HCT116 (cell line): Measurements from ENCODE around the gene NAPEPLD. TPM values are rescaled to one million over a fixed set of nuclear protein-coding genes. Genes with fewer than 3 reads are reported as not detected.
"Not testable (repeated sequence)": the region's sequence is repeated elsewhere in the genome, so short reads cannot be mapped to it uniquely, and the experiment has no call there.

Experiments
- ATAC-seq: fragments of 200-7000 bp; cut with Tn5 transposase; 2 replicates; pipeline ENCODE4 v1.9.1; 2020; ENCODE audit warnings: mild to moderate bottlenecking, moderate library complexity
- BruUV-seq: library from RNA; stranded (reverse); fragments of 400-500 nt; replicated peaks from 2 replicates; lab custom pipeline; 2021; lab: Mats Ljungman, UMichigan
- CTCF ChIA-PET: fragments of 300-600 bp; sonication (Branson Sonifier 250); formaldehyde crosslinking; loops from one replicate; lab custom pipeline; 2021; ENCODE audit warnings: antibody characterized with exemption; lab: Charles Lee
- POLR2A ChIA-PET: fragments of 300-600, 350-600 bp; sonication (Branson Sonifier 250); formaldehyde crosslinking; loops from one replicate; lab custom pipeline; 2021; ENCODE audit warnings: antibody characterized with exemption; lab: Charles Lee
- RAD21 ChIA-PET, 2 experiments: fragments of 300-600 bp; sonication (Branson Sonifier 250); formaldehyde crosslinking; loops; one replicate each; lab custom pipeline; 2023; ENCODE audit warnings: low total read pairs in 2 of 2; ENCODE audit not compliant: uncharacterized antibody in 2 of 2, unreplicated experiment in 2 of 2, low non-redundant PET in 1 of 2; lab: Charles Lee
- DNase-seq: peaks from one replicate; pipeline ENCODE4 v3.0.0-alpha.2; 2010; ENCODE audit warnings: low read depth, low spot score
- H2AFZ ChIP-seq: fragments of 200-600 bp; shearing (Covaris generic), sonication (generic); 2 replicates; pipeline ENCODE4 v1.6.1; 2017; ENCODE audit warnings: low read depth, mixed run types, mixed read lengths, antibody characterized with exemption, low read length; ENCODE audit not compliant: poor library complexity, severe bottlenecking
- H3K27ac ChIP-seq: 2 replicates; pipeline ENCODE4 v1.5.1; 2012; ENCODE audit warnings: low read depth, low read length
- H3K27me3 ChIP-seq: fragments of 200-600 bp; sonication (generic); 2 replicates; pipeline ENCODE4 v1.6.1; 2016; ENCODE audit warnings: mixed run types, low read length, mixed read lengths; ENCODE audit not compliant: insufficient read depth
- H3K36me3 ChIP-seq, 2 experiments: fragments of 200-500 bp in 1 of 2; fragments of 200-600 bp in 1 of 2; sonication (Bioruptor generic) in 1 of 2; sonication (generic) in 1 of 2; 2 replicates each; pipeline versions ENCODE4 v1.5.1 to v1.6.1; 2014 to 2016; ENCODE audit warnings: low read length in 2 of 2, inconsistent platforms in 1 of 2, mixed read lengths in 1 of 2, mixed run types in 1 of 2; ENCODE audit not compliant: insufficient read depth in 2 of 2, control insufficient read depth in 1 of 2
- H3K4me1 ChIP-seq, 2 experiments: fragments of 200-600 bp in 1 of 2; sonication (generic) in 1 of 2; 2 replicates each; pipeline versions ENCODE4 v1.5.1 to v1.6.1; 2012 to 2017; ENCODE audit warnings: low read length in 2 of 2, inconsistent platforms in 1 of 2, mild to moderate bottlenecking in 1 of 2, mixed read lengths in 1 of 2, mixed run types in 1 of 2, moderate library complexity in 1 of 2; ENCODE audit not compliant: insufficient read depth in 2 of 2, control insufficient read depth in 1 of 2
- H3K4me2 ChIP-seq: fragments of 200-600 bp; sonication (generic); 2 replicates; pipeline ENCODE4 v1.6.1; 2017; ENCODE audit warnings: mixed run types, low read length, mixed read lengths
- H3K4me3 ChIP-seq, 2 experiments: fragments of 200-600 bp in 1 of 2; sonication (generic) in 1 of 2; replicated peaks in 1 of 2; 2 replicates each; pipeline ENCODE4 v1.5.1; 2011 to 2016; ENCODE audit warnings: low read length in 2 of 2, control low read depth in 1 of 2, low read depth in 1 of 2, mild to moderate bottlenecking in 1 of 2, mixed read lengths in 1 of 2, mixed run types in 1 of 2
- H3K79me2 ChIP-seq: fragments of 200-600 bp; sonication (generic); 2 replicates; pipeline ENCODE4 v1.6.1; 2017; ENCODE audit warnings: mild to moderate bottlenecking, mixed run types, low read length, moderate library complexity, mixed read lengths; ENCODE audit not compliant: insufficient read depth
- H3K9ac ChIP-seq: fragments of 200-600 bp; sonication (generic); 2 replicates; pipeline ENCODE4 v1.6.1; 2016; ENCODE audit warnings: low read length, mixed read lengths
- H3K9me2 ChIP-seq: fragments of 200-600 bp; sonication (generic), shearing (Covaris generic); 2 replicates; pipeline ENCODE4 v1.6.1; 2017; ENCODE audit warnings: mixed run types, mild to moderate bottlenecking, moderate library complexity; ENCODE audit not compliant: insufficient read depth
- H3K9me3 ChIP-seq, 2 experiments: fragments of 200-500 bp in 1 of 2; fragments of 200-600 bp in 1 of 2; sonication (Bioruptor generic) in 1 of 2; sonication (generic) in 1 of 2; 2 replicates each; pipeline ENCODE4 v1.6.1; 2014 to 2017; ENCODE audit warnings: low read length in 2 of 2, mixed read lengths in 2 of 2, inconsistent platforms in 1 of 2, low read depth in 1 of 2, mild to moderate bottlenecking in 1 of 2, mixed run types in 1 of 2, moderate library complexity in 1 of 2; ENCODE audit not compliant: control insufficient read depth in 1 of 2, insufficient read depth in 1 of 2
- H4K20me1 ChIP-seq: fragments of 200-600 bp; sonication (generic), shearing (Covaris generic); 2 replicates; pipeline ENCODE4 v1.6.1; 2017; ENCODE audit warnings: mixed run types, mild to moderate bottlenecking, moderate library complexity; ENCODE audit not compliant: insufficient read depth
- EGR1 ChIP-seq: IDR thresholded peaks from 2 replicates; pipeline ENCODE4 v1.6.1; 2012; ENCODE audit warnings: low read depth
- EZH2phosphoT487 ChIP-seq: fragments of 200-600 bp; IDR thresholded peaks from 2 replicates; pipeline ENCODE4 v1.6.1; 2018; ENCODE audit warnings: antibody characterized with exemption, borderline replicate concordance
- TCF7L2 ChIP-seq: IDR thresholded peaks from 2 replicates; pipeline ENCODE4 v1.7.0; 2011; ENCODE audit warnings: borderline replicate concordance, inconsistent platforms; ENCODE audit not compliant: insufficient read depth, insufficient read length; ENCODE audit errors: extremely low read depth
- intact Hi-C: fragments of 100-400 bp; cut with micrococcal nuclease; formaldehyde crosslinking; loops from 2 replicates; pipeline ENCODE4 v1.10.0; 2022
- total RNA-seq: library from RNA; stranded (reverse); gene quantifications from one replicate; pipeline ENCODE4 v1.2.1, GENCODE V29; 2021; ENCODE audit not compliant: unreplicated experiment
- TF ChIP-seq, protein P1 (sequence below): IDR thresholded peaks from 2 replicates; pipeline ENCODE4 v1.6.1; 2012

NAPEPLD gene
- total RNA-seq, 1 experiment from 2014 or later: 9.7 TPM

DNA sequence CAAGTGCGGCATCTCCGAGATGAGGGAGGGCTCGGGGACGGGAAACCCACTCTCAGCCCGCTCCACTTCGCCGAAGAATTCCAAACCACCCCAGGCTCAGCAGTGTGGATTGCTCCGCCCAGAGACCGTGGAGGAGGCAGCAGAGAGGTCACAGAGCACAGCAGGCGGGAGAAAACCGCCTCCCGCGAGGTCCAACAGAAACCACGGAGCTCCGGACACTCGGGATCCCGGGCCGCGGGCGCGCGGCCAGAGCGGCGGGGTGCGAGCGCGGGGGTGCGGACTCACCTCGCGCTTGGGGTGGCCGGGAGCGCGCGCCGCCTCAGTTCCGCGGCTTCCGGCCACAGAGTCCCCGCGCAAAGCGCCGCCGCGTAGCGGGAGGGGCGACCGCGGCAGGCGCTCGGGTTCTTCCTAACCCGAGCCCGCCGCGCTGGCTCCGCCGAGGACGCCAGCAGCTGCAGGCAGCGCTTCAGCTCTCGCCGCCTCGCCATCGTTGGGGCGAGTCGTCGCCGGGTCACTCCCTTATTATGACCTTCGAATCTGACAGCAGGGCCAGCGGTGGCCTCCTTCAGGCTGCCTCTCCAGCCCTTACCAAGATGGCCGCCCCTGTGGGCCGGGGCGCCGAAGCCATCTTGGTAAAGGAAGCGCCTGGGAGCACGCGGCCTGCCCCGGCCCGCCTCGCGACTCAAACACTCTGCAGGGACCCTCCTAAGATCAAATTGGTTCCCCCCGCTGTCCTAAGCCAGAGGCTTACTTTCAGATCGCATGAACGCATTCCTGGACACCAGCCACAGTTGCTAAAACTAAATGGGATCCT, at the start of gene NAPEPLD (continued):
- TF ChIP-seq, protein P1, sequence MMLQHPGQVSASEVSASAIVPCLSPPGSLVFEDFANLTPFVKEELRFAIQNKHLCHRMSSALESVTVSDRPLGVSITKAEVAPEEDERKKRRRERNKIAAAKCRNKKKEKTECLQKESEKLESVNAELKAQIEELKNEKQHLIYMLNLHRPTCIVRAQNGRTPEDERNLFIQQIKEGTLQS: no peak
- TF ChIP-seq EGR1 (peak; percentile 75), TCF7L2 (peak; percentile 64), EZH2phosphoT487 (no peak)

DNA sequence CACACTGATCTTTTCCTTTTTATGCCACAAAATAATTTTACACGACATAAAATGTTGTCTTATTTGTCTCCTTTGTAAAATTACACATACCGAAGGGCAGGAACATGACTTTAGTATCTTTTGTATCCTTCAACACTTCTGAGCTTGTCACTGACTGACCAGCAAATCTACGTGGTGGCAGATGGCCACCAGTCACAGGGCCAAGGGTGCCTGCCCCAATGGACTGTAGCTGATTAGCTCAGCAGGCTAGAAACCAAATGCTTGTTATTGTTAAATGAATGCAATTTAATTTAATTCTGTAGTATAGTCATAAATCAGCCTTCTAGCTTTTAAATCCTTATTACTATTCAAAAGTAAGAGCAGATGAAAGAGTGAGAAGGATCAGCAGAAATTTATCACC, 49.2 kb upstream of the NAPEPLD start:
- CTCF ChIA-PET, POLR2A ChIA-PET, intact Hi-C loops: not testable (repeated sequence)

DNA sequence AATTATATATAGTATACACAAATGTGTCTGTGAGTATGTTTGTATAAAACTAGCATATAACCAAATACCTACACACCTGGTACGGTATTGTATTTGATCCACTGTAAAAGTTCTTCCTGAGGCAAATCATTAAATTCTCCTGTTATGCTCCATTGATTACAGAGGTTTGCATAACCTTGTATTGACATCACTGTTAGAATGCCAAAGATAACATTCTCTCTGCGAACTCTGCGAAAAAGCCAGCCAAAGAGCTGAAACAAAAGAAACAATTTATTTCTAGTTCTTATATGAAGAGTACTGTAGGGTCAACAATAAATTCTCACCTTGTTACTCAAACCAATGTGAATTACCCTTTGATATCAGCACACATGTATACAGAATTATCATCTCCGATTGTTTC, 46.5 kb upstream of the NAPEPLD start:
- BruUV-seq, CTCF ChIA-PET: not testable (repeated sequence)

More for the DNA sequence above, 49.2 kb upstream of the NAPEPLD start:
- H3K27me3 ChIP-seq, H3K27ac ChIP-seq, H3K4me3 ChIP-seq, DNase-seq, H3K79me2 ChIP-seq, RAD21 ChIA-PET, H2AFZ ChIP-seq, H3K9me3 ChIP-seq, H3K9me2 ChIP-seq, H3K4me2 ChIP-seq, H3K9ac ChIP-seq, H3K36me3 ChIP-seq, BruUV-seq, H3K4me1 ChIP-seq, H4K20me1 ChIP-seq, ATAC-seq: not testable (repeated sequence)

DNA sequence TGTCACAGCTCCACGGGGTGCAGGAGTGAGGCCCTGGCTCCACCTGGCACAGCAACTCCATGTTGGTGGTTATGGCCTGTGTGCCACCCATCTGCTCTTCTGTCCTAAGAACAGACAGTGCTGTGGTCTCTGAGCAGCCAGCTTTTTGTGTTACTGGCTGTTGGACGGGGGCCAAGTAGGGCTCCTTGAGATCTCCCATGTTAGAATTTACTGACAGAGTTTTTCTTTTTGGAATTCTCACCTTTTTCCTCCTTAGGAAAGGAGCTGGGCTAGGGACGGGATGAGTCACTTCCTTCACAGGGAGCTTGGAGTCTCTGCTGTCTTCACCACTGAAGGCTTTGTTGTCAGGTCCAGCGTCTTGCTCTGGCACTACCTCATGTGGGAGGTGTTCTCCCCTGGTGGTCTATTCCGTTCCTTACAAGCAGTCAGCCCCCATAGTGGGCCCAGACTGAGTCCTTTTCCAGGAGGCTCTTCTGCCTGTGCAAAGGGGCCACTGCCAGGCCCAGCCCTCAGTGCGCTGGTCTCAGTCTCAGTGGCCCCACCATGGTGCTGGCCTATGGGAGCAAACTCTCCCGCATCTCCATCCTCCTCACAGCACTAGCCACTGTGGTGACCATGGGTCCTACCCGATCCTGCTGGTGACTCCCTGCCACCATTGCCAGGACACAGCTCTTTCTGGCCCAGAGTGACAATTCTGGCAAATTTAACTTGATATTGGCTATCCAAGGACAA, 23.7 kb upstream of the NAPEPLD start:
- H3K79me2 ChIP-seq, H3K9me3 ChIP-seq, H3K4me2 ChIP-seq, H3K27me3 ChIP-seq, CTCF ChIA-PET, H2AFZ ChIP-seq, POLR2A ChIA-PET, H4K20me1 ChIP-seq, BruUV-seq, H3K9ac ChIP-seq, DNase-seq, H3K4me3 ChIP-seq, intact Hi-C loops, H3K36me3 ChIP-seq, H3K4me1 ChIP-seq, H3K9me2 ChIP-seq, RAD21 ChIA-PET, H3K27ac ChIP-seq: not testable (repeated sequence)
- 0 out of 2 replicates have a peak, but pooled peaks have one; percentile 42 for ATAC-seq

More for the DNA sequence above, 46.5 kb upstream of the NAPEPLD start:
- ATAC-seq, H3K4me1 ChIP-seq, H3K9ac ChIP-seq, H3K4me3 ChIP-seq, H3K27ac ChIP-seq, H3K27me3 ChIP-seq, H3K79me2 ChIP-seq, DNase-seq, H3K9me3 ChIP-seq, H3K9me2 ChIP-seq, H3K4me2 ChIP-seq, intact Hi-C loops, H4K20me1 ChIP-seq, POLR2A ChIA-PET, H3K36me3 ChIP-seq, H2AFZ ChIP-seq: not testable (repeated sequence)
- RAD21 ChIA-PET: interaction anchor here in 1 of 2 experiments (0.5 kb wide), 1 partner anchor 133 kb away, joined by 5 read pairs; no protein-coding TSS in a partner anchor
